ENCODE data around the gene CDH16. TPM values are rescaled to one million over a fixed set of nuclear protein-coding genes. Genes with fewer than 3 reads are reported as not detected.
A peak's percentile ranks its signal among the peaks of the same experiment; 100 is the strongest.

CDH16 gene
- total RNA-seq, 8 experiments from 2014 or later, result 0.04 to 0.24 (median 0.09) TPM; not detected in 4

DNA sequence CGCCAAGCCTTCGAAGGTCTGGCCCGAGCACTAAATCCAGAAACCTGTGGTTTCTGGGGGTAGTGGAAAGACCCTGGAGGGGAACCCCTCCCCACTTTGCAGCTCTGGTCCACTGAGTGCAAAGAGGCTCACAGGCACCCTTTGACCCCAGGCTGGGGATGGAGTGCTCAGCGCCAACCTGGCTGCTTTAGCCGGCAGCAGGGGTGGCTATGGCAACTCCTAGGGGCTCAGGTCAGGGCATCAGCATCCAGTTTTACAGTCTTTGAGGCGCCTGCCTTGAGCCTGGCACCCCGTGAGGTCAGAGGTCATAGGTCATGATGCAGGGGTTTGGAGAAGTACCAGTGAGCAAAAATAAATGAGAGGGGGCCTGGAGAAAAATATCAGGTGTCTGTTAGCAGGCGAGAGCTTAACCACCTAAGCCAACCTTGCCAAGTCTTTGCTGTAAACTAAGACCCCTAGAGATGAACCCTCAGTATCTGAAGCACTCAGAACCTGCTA lies 56.6 kb downstream of the CDH16 start:
- no peak for ATAC-seq (replicated peaks in 6 of 8)
- in situ Hi-C loops (cut with MboI; ENCODE audit: low pct_unique_long_range_greater_than_20kb in 2 of 9, low sequenced_read_pairs in 9 of 9, unreplicated experiment in 9 of 9), result loop anchor here in 6 of 9 experiments (10.0 to 25.0 kb wide), 3 partner anchors 250 to 457 kb away; partner anchors contain the start of gene CMTM3 (in 1 of the 6)

GRCh38 chr16:66859397-66860068 lies 59.2 kb downstream of the CDH16 start:
- ATAC-seq (replicated peaks in 6 of 8), result no peak
- H3K4me1 ChIP-seq (replicated peaks in 1 of 2), result no peaks in the 10 kb centered on the region
- in situ Hi-C loops (cut with MboI; ENCODE audit: low pct_unique_long_range_greater_than_20kb in 2 of 9, low sequenced_read_pairs in 9 of 9, unreplicated experiment in 9 of 9), result loop anchor here in 6 of 9 experiments (10.0 to 25.0 kb wide), 3 partner anchors 247 to 455 kb away; partner anchors contain the start of gene CMTM3 (in 1 of the 6)
- no peak overlapping the region for H3K27ac ChIP-seq
- 20 to 86% (median 70%) methylated on average over 1 to 2 of the region's 3 CpGs; no CpG with 5 or more reads in 7 of the 10 experiments for WGBS, 10 experiments
- H3K4me3 ChIP-seq, result no peak overlapping the region

More for the DNA sequence above, 56.6 kb downstream of the CDH16 start:
- H3K4me1 ChIP-seq (replicated peaks in 1 of 2), result no peaks in the 10 kb centered on the region
- H3K27ac ChIP-seq, result no peak overlapping the region
- H3K4me3 ChIP-seq, result no peak overlapping the region
- WGBS, 10 experiments, result 51 to 94% (median 82%) methylated on average over 1 to 5 of the region's 8 CpGs; no CpG with 5 or more reads in 4 of the 10 experiments

GRCh38 chr16:66858740-66859396 lies 59.8 kb downstream of the CDH16 start:
- Histone ChIP-seq H3K4me3 (no peak overlapping the region), H3K4me1 (replicated peaks in 1 of 2) (no peaks in the 10 kb centered on the region), H3K27ac (no peak overlapping the region)
- in situ Hi-C loops (cut with MboI; ENCODE audit: low pct_unique_long_range_greater_than_20kb in 2 of 9, low sequenced_read_pairs in 9 of 9, unreplicated experiment in 9 of 9), result loop anchor here in 5 of 9 experiments (25.0 kb wide), 2 partner anchors 247 to 447 kb away; partner anchors contain the start of gene CMTM3 (in 1 of the 5)
- WGBS, 10 experiments, result 0 to 86% (median 67%) methylated on average over 1 to 4 of the region's 4 CpGs; no CpG with 5 or more reads in 3 of the 10 experiments
- ATAC-seq (replicated peaks in 6 of 8), result peak in 1 of 8 experiments; percentile 39

Other genes starting within 250 kb of the CDH16 start
- 10 to 100 TPM in 6 of 8 experiments, 1 to 10 TPM in 2; 8.3 to 45.3 (median 12.3) TPM for gene CMTM4, start 222.1 kb downstream of the CDH16 start, total RNA-seq
- gene DYNC1LI2, start 167.3 kb downstream of the CDH16 start, total RNA-seq, result 100 to 1,000 TPM in 5 of 8 experiments, 10 to 100 TPM in 3; 71.9 to 174 (median 114) TPM
- under 1 TPM in 2 of 8 experiments, not detected in 6; 0.05 to 0.09 TPM for gene TERB1, start 117.3 kb downstream of the CDH16 start, total RNA-seq
- gene NAE1, start 87.9 kb downstream of the CDH16 start, total RNA-seq, result 10 to 100 TPM; 46.1 to 82.6 (median 51.5) TPM
- 1 to 10 TPM in 1 of 8 experiments, under 1 TPM in 3, not detected in 4; 0.20 to 2.6 (median 0.42) TPM for gene CA7, start 74.5 kb downstream of the CDH16 start, total RNA-seq
- gene PDP2, start 38.4 kb downstream of the CDH16 start, total RNA-seq, result 10 to 100 TPM in 2 of 8 experiments, 1 to 10 TPM in 6; 4.3 to 19.0 (median 8.5) TPM
- gene RRAD, start 6.7 kb upstream of the CDH16 start, total RNA-seq, result 10 to 100 TPM in 1 of 8 experiments, 1 to 10 TPM in 4, under 1 TPM in 3; 0.60 to 33.2 (median 2.1) TPM
- gene CIAO2B, start 15.5 kb upstream of the CDH16 start, total RNA-seq, result 100 to 1,000 TPM in 7 of 8 experiments, 10 to 100 TPM in 1; 95.4 to 159 (median 112) TPM
- 10 to 100 TPM; 16.8 to 73.9 (median 32.2) TPM for gene CES2, start 16.6 kb upstream of the CDH16 start, total RNA-seq
- gene CES3, start 42.4 kb upstream of the CDH16 start, total RNA-seq, result 1 to 10 TPM in 2 of 8 experiments, under 1 TPM in 6; 0.09 to 1.9 (median 0.53) TPM
- gene CES4A, start 69.7 kb upstream of the CDH16 start, total RNA-seq, result 10 to 100 TPM in 3 of 8 experiments, 1 to 10 TPM in 4, under 1 TPM in 1; 0.96 to 27.4 (median 7.1) TPM
- gene CBFB, start 110.3 kb upstream of the CDH16 start, total RNA-seq, result 10 to 100 TPM; 20.1 to 77.7 (median 33.0) TPM
- 10 to 100 TPM; 10.4 to 18.8 (median 14.9) TPM for gene PHAF1, start 191.1 kb upstream of the CDH16 start, total RNA-seq
- gene B3GNT9, start 232.1 kb upstream of the CDH16 start, total RNA-seq, result 10 to 100 TPM in 2 of 8 experiments, 1 to 10 TPM in 4, under 1 TPM in 2; 0.54 to 20.9 (median 4.3) TPM
- 10 to 100 TPM in 3 of 8 experiments, 1 to 10 TPM in 4, under 1 TPM in 1; 0.42 to 18.0 (median 6.6) TPM for gene TRADD, start 241.0 kb upstream of the CDH16 start, total RNA-seq
- 10 to 100 TPM in 3 of 8 experiments, 1 to 10 TPM in 5; 1.0 to 44.5 (median 9.0) TPM for gene FBXL8, start 241.1 kb upstream of the CDH16 start, total RNA-seq
- gene HSF4, start 245.9 kb upstream of the CDH16 start, total RNA-seq, result 10 to 100 TPM in 7 of 8 experiments, 1 to 10 TPM in 1; 4.6 to 33.1 (median 18.4) TPM